Small intestine (tissue), 16 donors: ENCODE measurements around the gene NCBP1. TPM values are rescaled to one million over a fixed set of nuclear protein-coding genes. Genes with fewer than 3 reads are reported as not detected.
A peak's percentile ranks its signal among the peaks of the same experiment; 100 is the strongest.
"Not testable (repeated sequence)": the region's sequence is repeated elsewhere in the genome, so short reads cannot be mapped to it uniquely, and the experiment has no call there.

Experiments
- DNase-seq, 2 donors: peaks; one replicate each; pipeline versions ENCODE4 v3.0.0 to v3.0.0-alpha.2; 2013
- FAIRE-seq: peaks from 2 replicates; lab custom pipeline; 2012; peaks lifted over from hg19 to GRCh38; lab: Jason Lieb, UNC
- H3K27ac ChIP-seq, 3 donors: one replicate each; pipeline ENCODE4 v1.5.1; 2013; ENCODE audit warnings: low read length in 2 of 3, mild to moderate bottlenecking in 2 of 3, control low read depth in 1 of 3, inconsistent platforms in 1 of 3, low read depth in 1 of 3, moderate library complexity in 1 of 3
- H3K27me3 ChIP-seq, 3 donors: one replicate each; pipeline ENCODE4 v1.6.1; 2013; ENCODE audit warnings: low read length in 3 of 3, inconsistent platforms in 1 of 3; ENCODE audit not compliant: control insufficient read depth in 3 of 3, insufficient read depth in 3 of 3
- H3K36me3 ChIP-seq, 3 donors: one replicate each; pipeline ENCODE4 v1.6.1; 2013; ENCODE audit warnings: low read length in 3 of 3, inconsistent platforms in 1 of 3, low read depth in 1 of 3, mild to moderate bottlenecking in 1 of 3, moderate library complexity in 1 of 3; ENCODE audit not compliant: control insufficient read depth in 3 of 3, insufficient read depth in 2 of 3
- H3K4me1 ChIP-seq, 3 donors: one replicate each; pipeline ENCODE4 v1.6.1; 2013; ENCODE audit warnings: low read length in 2 of 3, inconsistent platforms in 1 of 3, low read depth in 1 of 3, mild to moderate bottlenecking in 1 of 3, moderate library complexity in 1 of 3; ENCODE audit not compliant: control insufficient read depth in 3 of 3, insufficient read depth in 2 of 3
- H3K4me3 ChIP-seq, 3 donors: one replicate each; pipeline ENCODE4 v1.5.1; 2013; ENCODE audit warnings: low read length in 3 of 3, control low read depth in 1 of 3, inconsistent platforms in 1 of 3, low read depth in 1 of 3, mild to moderate bottlenecking in 1 of 3, moderate library complexity in 1 of 3
- H3K9me3 ChIP-seq, 2 donors: one replicate each; pipeline ENCODE4 v1.6.1; 2013; ENCODE audit warnings: low read depth in 1 of 2, low read length in 1 of 2; ENCODE audit not compliant: control insufficient read depth in 2 of 2, insufficient read depth in 1 of 2
- WGBS, 3 donors: extraction: QIAGEN DNeasy Blood & Tissue Kit; methylation state at CpG; one replicate each; pipeline ENCODE4 v1.1.7; 2013; 5-methylcytosine and 5-hydroxymethylcytosine counted together
- long read RNA-seq, 10 donors: transcript quantifications; one replicate each; lab custom pipeline, GENCODE V29; 2026
- polyA plus RNA-seq, 4 donors: library from polyadenylated mRNA; stranded (reverse) in 3 of 4; unstranded in 1 of 4; fragments of 200-250 nt in 3 of 4; fragments of 120-200 nt in 1 of 4; gene quantifications; one replicate each; pipeline versions ENCODE4 v1.2.1 to v1.2.3, GENCODE V29; 2013
- donor health status: healthy with polysubstance abuse.
- donor health status: control.
- donor health status: control.
- donor health status: Bipolar disorder and iron deficiency.
- donor health status: healthy.

NCBP1 gene
- polyA plus RNA-seq: 10 to 100 TPM in 2 of 4 donors, 1 to 10 TPM in 2; 5.9 to 29.7 (median 11.0) TPM
- long read RNA-seq, donor 1, full-length matches to known transcripts: 3 of 85 reads
- long read RNA-seq, donor 1, partial matches to known transcripts: 82 of 85 reads
- long read RNA-seq, donor 1, other reads (novel, unspliced or antisense): 0 of 85 reads
- long read RNA-seq, donor 2, full-length matches to known transcripts: 1 of 17 reads
- long read RNA-seq, donor 2, partial matches to known transcripts: 16 of 17 reads
- long read RNA-seq, donor 2, other reads (novel, unspliced or antisense): 0 of 17 reads
- long read RNA-seq, donor 3, full-length matches to known transcripts: 1 of 39 reads
- long read RNA-seq, donor 3, partial matches to known transcripts: 31 of 39 reads
- long read RNA-seq, donor 3, other reads (novel, unspliced or antisense): 7 of 39 reads
- long read RNA-seq, donor 4: 0 reads
- long read RNA-seq, donor 5, full-length matches to known transcripts: 1 of 13 reads
- long read RNA-seq, donor 5, partial matches to known transcripts: 12 of 13 reads
- long read RNA-seq, donor 5, other reads (novel, unspliced or antisense): 0 of 13 reads
- long read RNA-seq, donor 6, full-length matches to known transcripts: 3 of 20 reads
- long read RNA-seq, donor 6, partial matches to known transcripts: 17 of 20 reads
- long read RNA-seq, donor 6, other reads (novel, unspliced or antisense): 0 of 20 reads
- long read RNA-seq, donor 7, full-length matches to known transcripts: 4 of 65 reads
- long read RNA-seq, donor 7, partial matches to known transcripts: 61 of 65 reads
- long read RNA-seq, donor 7, other reads (novel, unspliced or antisense): 0 of 65 reads
- long read RNA-seq, donor 8: 0 reads
- long read RNA-seq, donor 9: 0 reads
- long read RNA-seq, donor 10, full-length matches to known transcripts: 2 of 2 reads
- long read RNA-seq, donor 10, partial matches to known transcripts: 0 of 2 reads
- long read RNA-seq, donor 10, other reads (novel, unspliced or antisense): 0 of 2 reads

GRCh38 chr9:97632985-97633858 is at the start of gene NCBP1, which contains the start of gene TSTD2:
Gene NCBP1, plus strand, starts transcription at chr9:97633821. Its CDS starts 61 bp downstream, at chr9:97633882.
Gene TSTD2, minus strand, starts transcription at chr9:97633368. Its CDS starts 5,806 bp downstream, at chr9:97627562.
- H3K27me3 ChIP-seq: no peaks in the 10 kb centered on the region
- FAIRE-seq: no peak
- H3K4me3 ChIP-seq: peak within 1 kb of the TSS; percentile 85 to 94 (median 90)
- H3K27ac ChIP-seq: peak within 1 kb of the TSS; percentile 98 to 100 (median 99)
- no peaks in the 10 kb centered on the region for H3K9me3 ChIP-seq
- peaks cover 0 to 3% (median 0%) of the 10 kb centered on the region in 3 donors for H3K36me3 ChIP-seq
- DNase-seq: peak; percentile 98 to 99
- WGBS, 3 donors: 0% methylated on average over 78 to 83 of the region's 83 CpGs
- peaks cover 2 to 16% (median 5%) of the 10 kb centered on the region in 3 donors for H3K4me1 ChIP-seq

GRCh38 chr9:97584778-97585177 is 48.8 kb upstream of the NCBP1 start:
- WGBS, 3 donors: no CpG with 5 or more reads among the region's 2 CpGs

GRCh38 chr9:97586909-97587308 is 46.7 kb upstream of the NCBP1 start:
- FAIRE-seq, H3K4me3 ChIP-seq, H3K4me1 ChIP-seq, DNase-seq, H3K27me3 ChIP-seq, H3K36me3 ChIP-seq, H3K9me3 ChIP-seq, H3K27ac ChIP-seq: not testable (repeated sequence)
- WGBS, 3 donors: 85 to 96% (median 94%) methylated on average over 3 to 7 of the region's 7 CpGs

More at GRCh38 chr9:97584778-97585177, 48.8 kb upstream of the NCBP1 start:
- not testable (repeated sequence) for FAIRE-seq, H3K9me3 ChIP-seq, H3K27me3 ChIP-seq, H3K4me1 ChIP-seq, H3K36me3 ChIP-seq, H3K27ac ChIP-seq, DNase-seq, H3K4me3 ChIP-seq

- Histone ChIP-seq H3K27ac (no peak overlapping the region), H3K4me1 (no peaks in the 10 kb centered on the region), H3K4me3 (no peak overlapping the region), H3K27me3 (no peaks in the 10 kb centered on the region), H3K36me3 (no peaks in the 10 kb centered on the region), H3K9me3 (peaks cover 0 to 3% of the 10 kb centered on the region in 2 donors)
- WGBS, 3 donors: 80 to 91% (median 90%) methylated on average over 6 of the region's 6 CpGs
- DNase-seq: no peak
- no peak for FAIRE-seq
Measured at GRCh38 chr9:97591535-97591934, 42.1 kb upstream of the NCBP1 start.

- Histone ChIP-seq H3K27me3 (no peaks in the 10 kb centered on the region), H3K4me1 (no peaks in the 10 kb centered on the region), H3K9me3 (no peaks in the 10 kb centered on the region), H3K36me3 (no peaks in the 10 kb centered on the region), H3K4me3 (no peak overlapping the region), H3K27ac (no peak overlapping the region)
- WGBS, 3 donors: 89 to 96% (median 96%) methylated on average over 1 of the region's 1 CpG
- DNase-seq: no peak
- no peak for FAIRE-seq
Measured at GRCh38 chr9:97592126-97592525, 41.5 kb upstream of the NCBP1 start.

GRCh38 chr9:97593960-97594359 is 39.7 kb upstream of the NCBP1 start:
- Histone ChIP-seq H3K36me3 (no peaks in the 10 kb centered on the region), H3K4me1 (no peaks in the 10 kb centered on the region), H3K9me3 (no peaks in the 10 kb centered on the region), H3K4me3 (no peak overlapping the region), H3K27me3 (no peaks in the 10 kb centered on the region), H3K27ac (no peak overlapping the region)
- 82 to 89% (median 83%) methylated on average over 4 of the region's 4 CpGs for WGBS, 3 donors
- DNase-seq: no peak
- FAIRE-seq: no peak

GRCh38 chr9:97594381-97594921 is 39.2 kb upstream of the NCBP1 start:
- no peak overlapping the region for H3K27ac ChIP-seq
- no peak overlapping the region for H3K4me3 ChIP-seq
- WGBS, 3 donors: 76 to 87% (median 81%) methylated on average over 11 of the region's 11 CpGs
- H3K27me3 ChIP-seq: no peaks in the 10 kb centered on the region
- H3K9me3 ChIP-seq: no peaks in the 10 kb centered on the region
- DNase-seq (no peak), FAIRE-seq (no peak)
- no peaks in the 10 kb centered on the region for H3K4me1 ChIP-seq
- no peaks in the 10 kb centered on the region for H3K36me3 ChIP-seq
